ENCODE measurements around the gene ABCD3.

DNA sequence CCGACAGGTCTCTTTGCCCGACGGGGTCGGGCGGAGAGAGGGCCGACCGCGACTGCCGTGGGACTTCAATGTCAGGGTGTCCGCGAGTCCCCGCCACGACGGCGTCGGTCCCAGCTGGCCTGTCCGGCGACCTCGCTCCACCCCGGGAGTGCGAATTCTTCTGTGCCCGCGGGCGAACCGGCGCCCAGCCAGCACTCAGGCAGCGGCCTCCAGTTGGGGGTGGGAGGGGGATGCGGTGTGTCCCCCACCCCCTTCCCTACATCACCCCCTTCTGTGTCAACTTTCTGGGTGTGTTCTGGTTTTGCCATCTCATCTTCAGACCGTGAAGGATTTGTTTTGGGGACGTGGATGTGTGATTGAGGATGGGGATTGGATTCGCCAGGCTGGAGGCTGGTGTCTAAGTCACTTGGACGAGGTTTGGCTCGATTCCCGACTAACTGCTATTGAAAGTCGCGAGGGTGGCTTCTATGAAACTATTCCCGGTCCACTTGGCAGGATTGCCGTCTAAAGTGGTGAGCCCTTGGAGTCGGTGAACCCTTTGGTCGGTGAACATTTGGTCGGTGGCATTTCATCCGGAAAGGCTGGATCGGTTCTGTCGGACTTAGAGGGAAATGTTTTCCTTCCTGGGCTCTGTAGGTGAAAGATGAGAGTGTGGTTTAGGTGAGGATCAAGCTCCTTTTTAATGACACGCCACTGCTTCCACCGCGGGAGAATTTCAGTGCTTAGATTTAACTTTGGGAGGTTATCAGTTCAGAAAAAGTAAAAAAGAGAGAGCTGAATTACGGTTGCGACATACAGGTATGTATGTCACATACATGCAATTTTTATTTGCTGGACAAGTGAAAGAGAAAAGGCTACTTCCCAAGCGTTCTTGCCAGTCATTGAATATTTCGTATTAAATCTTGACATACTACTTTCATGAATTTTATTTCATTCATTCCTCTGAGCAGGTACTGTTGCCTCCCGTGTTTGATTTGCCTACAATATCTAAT, 771 bp downstream of the ABCD3 start:
- TF ChIP-seq TCF7 (IDR thresholded peaks at IDR 0.05; ENCODE audit: low read depth): no peak
- TF ChIP-seq ZNF317 (CRISPR knock-in tag; IDR thresholded peaks at IDR 0.05): no peak
- TF ChIP-seq EZH2 (conservative IDR thresholded peaks at IDR 0.05; ENCODE audit: low read depth, low read length): no peak
- TF ChIP-seq FOXA3 (CRISPR knock-in tag; IDR thresholded peaks at IDR 0.05): no peak
- TF ChIP-seq HMGXB3 (CRISPR knock-in tag; IDR thresholded peaks at IDR 0.05; ENCODE audit: borderline replicate concordance): peak; percentile 5; the same call in 1 of the 2 replicates
- TF ChIP-seq CEBPB (IDR thresholded peaks at IDR 0.05; ENCODE audit: borderline replicate concordance, low read depth, low read length): peak; percentile 82

Measured in HepG2 (cell line).